Glomerular endothelial cell (primary cell): ENCODE measurements around the gene CCND1. TPM values are rescaled to one million over a fixed set of nuclear protein-coding genes. Genes with fewer than 3 reads are reported as not detected.
"Not testable (repeated sequence)": the region's sequence is repeated elsewhere in the genome, so short reads cannot be mapped to it uniquely, and the experiment has no call there.

Experiments used
- DNase-seq: peaks from one replicate; pipeline ENCODE4 v3.0.0-alpha.2; 2011; ENCODE audit warnings: low read depth, low spot score; ENCODE audit errors: extremely low read depth
- total RNA-seq: library from RNA; depleted of rRNA; stranded (reverse); fragments of >200 nt; gene quantifications from 2 replicates; pipeline ENCODE4 v1.2.3, GENCODE V29; 2015

The CCND1 gene
- total RNA-seq, 1 donor from 2014 or later, result 580 TPM

- DNase-seq, result no peak
These were observed 45.5 kb downstream of the CCND1 start for GRCh38 chr11:69686452-69686851.

- DNase-seq, result no peak
These were observed 45.9 kb downstream of the CCND1 start for GRCh38 chr11:69686856-69687255.

- not testable (repeated sequence) for DNase-seq
These were observed 47.2 kb downstream of the CCND1 start for GRCh38 chr11:69687969-69688771.

DNA sequence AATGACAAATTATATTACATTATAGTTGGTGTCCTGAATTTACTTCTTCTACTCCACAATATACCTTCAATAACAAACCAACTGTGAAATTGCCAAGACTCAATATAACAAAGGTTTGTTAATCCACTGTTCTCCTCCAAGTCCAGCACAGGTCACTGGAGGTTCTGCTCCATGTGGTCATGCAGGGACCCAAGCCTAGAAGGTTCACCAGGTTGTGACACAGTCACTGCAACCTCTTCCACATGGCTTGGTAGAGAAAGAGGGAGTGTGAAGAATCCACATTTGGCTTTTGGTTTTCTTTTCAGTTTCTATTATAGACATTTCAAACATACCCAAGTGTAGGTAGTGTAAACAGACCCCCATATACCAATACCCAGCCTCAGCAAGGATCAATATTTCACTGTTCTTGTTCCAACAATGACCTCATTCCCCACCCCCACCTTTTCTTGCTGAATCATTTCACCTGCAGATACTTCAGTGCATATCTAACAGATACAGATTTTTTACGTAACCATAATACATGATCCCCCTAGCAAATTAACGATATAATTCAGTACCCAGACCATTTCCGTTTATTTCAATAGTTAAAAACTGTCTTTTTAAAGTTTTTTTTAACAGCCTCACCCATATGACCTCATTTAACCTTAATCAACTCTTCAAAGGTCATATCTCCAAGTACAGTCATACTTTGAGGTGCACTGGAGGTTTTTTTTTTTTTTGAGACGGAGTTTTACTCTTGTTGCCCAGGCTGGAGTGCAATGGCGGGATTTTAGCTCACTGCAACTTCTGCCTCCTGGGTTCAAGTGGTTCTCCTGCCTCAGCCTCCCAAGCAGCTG is 48.7 kb downstream of the CCND1 start:
- no peak for DNase-seq

- no peak for DNase-seq
These were observed 50.5 kb downstream of the CCND1 start for GRCh38 chr11:69691463-69691862.

DNA sequence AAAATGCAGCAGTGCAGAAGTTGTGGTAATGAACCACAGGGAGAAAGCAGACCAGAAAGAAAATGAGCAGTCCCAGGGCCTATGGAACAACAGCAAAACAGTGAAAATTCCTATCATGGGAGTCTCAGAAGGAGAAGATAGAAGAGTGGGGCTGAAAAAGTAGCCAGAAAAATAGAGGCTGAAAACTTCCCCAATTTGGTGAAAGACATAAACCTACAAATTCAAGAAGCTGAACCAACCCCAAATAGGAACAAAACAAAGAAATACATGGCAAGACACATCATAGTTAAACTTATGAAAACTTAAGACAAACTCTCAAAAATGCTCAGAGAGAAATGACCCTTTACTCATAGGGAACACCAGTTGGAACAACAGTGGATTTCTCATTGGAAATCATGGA is 51.5 kb downstream of the CCND1 start:
- no peak for DNase-seq

GRCh38 chr11:69694781-69695180 is 53.8 kb downstream of the CCND1 start:
- no peak for DNase-seq

DNA sequence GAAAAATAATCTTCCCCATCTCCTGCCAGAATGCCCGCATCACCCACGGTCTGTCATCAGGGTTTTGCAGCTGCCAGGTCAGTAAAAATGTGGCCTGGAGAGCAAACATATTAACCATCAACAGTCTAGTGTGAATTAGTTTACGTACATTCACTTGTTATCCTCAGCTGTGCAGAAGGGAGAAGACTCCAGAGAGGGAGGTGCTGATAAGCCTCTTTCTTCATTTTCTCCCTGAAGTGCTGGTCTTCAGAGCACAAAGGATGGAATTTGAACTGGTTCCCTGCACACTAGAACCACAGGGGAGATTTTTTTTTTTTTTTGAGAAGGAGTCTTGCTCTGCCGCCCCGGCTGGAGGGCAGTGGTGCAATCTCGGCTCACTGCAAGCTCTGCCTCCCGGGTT is 54.6 kb downstream of the CCND1 start:
- no peak for DNase-seq

- not testable (repeated sequence) for DNase-seq
These were observed 55.0 kb downstream of the CCND1 start for GRCh38 chr11:69695995-69696394.

- no peak for DNase-seq
These were observed 56.0 kb downstream of the CCND1 start for GRCh38 chr11:69696749-69697468.

DNA sequence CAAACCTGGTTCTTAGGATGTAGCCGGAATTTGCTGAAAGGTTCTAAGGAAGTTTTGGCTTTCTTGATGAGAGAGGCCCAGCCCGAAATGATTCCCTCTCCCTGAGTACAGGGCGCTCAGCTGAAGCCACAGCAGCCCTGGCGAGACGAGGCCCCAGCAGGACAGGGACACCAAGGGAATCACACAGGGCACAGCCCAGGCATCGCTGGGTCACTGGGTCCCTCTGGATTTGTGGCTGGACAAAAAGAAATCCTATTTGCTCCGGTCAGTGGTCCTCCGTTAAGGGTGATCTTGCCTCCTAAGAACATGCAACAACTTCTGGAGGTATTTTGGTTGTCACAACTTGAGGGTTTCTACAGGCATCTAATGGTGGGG is 56.5 kb downstream of the CCND1 start:
- no peak for DNase-seq

- DNase-seq, result no peak
These were observed 56.9 kb downstream of the CCND1 start for GRCh38 chr11:69697861-69698260.

DNA sequence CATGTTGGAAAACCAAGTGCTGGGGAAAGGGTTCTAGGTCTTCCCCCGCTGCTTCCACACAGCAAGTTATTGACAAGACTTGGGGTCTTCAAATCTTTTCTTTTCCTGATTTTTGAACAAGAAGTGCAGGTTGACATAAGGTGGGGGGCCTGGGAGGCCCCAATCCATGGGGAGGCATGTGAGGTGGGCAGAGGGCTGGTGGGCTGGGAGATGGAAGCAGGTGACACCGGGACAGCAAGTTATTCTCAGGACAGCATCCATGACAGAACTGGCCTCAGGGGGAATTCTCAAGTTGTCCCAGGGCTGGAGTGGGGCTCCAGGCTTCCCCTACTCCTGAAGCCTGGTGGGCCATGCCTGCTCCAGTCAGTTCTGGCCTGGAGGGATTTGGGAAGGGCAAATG is 57.4 kb downstream of the CCND1 start:
- DNase-seq, result no peak

- DNase-seq, result no peak
These were observed 58.3 kb downstream of the CCND1 start for GRCh38 chr11:69699213-69699612.

GRCh38 chr11:69700278-69701140 is 59.6 kb downstream of the CCND1 start:
- DNase-seq, result no peak

- DNase-seq, result no peak
These were observed 61.3 kb downstream of the CCND1 start for GRCh38 chr11:69702239-69702691.

DNA sequence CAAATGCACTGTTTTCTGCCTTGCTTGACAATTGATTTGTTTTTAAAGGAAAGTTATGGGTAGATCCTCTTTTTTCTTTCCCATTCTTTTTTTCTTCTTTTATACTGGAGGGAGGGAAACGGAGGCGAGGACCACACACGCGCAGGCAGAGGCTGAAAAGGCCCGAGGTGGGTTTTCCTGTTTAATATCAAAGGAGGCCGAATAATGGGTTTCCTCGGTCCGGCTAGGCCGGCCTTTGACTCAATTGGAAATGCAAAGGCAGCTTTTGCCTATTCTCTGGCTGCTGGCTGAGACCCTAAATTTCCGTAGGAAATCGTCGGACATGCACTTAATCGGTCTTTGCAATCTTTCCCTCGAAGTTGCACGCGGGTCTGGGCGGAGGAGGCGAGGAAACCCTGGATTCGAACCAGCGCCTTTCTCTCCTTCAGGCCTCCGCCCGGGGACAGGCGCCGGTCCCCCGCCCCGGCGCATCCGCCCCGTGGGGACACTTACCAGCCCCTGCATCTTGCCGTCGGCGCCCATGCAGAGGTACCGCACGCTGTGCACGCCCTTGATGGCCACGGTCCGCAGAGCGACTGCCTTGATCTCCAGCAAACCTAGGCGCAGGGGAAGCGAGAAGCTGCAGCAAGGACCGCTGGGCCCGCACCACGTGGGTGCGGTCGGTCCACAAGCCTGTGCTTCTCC is 62.0 kb downstream of the CCND1 start:
- no peak for DNase-seq

GRCh38 chr11:69703453-69703767 is 62.5 kb downstream of the CCND1 start:
- DNase-seq, result no peak
